ENCODE measurements around the gene ZNF549.

DNA sequence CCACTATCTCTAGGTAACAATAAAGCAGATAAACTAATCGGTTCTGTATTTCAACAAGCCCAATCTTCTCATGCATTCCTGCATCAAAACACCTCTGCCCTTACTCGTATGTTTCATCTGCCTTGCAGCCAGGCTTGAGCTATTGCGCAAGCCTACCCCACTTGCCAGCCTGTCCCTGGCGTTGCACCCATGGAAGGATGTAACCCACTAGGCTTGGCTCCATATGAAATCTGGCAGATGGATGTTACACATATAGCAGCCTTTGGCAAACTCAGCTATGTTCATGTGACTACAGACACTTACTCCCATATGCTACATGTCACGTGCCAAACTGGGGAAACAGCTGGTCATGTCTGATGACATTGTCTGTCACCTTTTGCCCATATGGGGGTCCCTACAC is 11.9 kb upstream of the ZNF549 start:
- TF ChIP-seq, protein P1, sequence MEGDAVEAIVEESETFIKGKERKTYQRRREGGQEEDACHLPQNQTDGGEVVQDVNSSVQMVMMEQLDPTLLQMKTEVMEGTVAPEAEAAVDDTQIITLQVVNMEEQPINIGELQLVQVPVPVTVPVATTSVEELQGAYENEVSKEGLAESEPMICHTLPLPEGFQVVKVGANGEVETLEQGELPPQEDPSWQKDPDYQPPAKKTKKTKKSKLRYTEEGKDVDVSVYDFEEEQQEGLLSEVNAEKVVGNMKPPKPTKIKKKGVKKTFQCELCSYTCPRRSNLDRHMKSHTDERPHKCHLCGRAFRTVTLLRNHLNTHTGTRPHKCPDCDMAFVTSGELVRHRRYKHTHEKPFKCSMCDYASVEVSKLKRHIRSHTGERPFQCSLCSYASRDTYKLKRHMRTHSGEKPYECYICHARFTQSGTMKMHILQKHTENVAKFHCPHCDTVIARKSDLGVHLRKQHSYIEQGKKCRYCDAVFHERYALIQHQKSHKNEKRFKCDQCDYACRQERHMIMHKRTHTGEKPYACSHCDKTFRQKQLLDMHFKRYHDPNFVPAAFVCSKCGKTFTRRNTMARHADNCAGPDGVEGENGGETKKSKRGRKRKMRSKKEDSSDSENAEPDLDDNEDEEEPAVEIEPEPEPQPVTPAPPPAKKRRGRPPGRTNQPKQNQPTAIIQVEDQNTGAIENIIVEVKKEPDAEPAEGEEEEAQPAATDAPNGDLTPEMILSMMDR (IDR thresholded peaks at IDR 0.05): no peak
- no peak for TF ChIP-seq POLR2A (IDR thresholded peaks at IDR 0.05)
